ENCODE measurements around the gene CDH16.

- TF ChIP-seq SMC3 (IDR thresholded peaks at IDR 0.05; ENCODE audit: low read length) (no peak), ZNF530 (CRISPR knock-in tag; IDR thresholded peaks at IDR 0.05; ENCODE audit: low read depth) (no peak), GLI4 (CRISPR knock-in tag; IDR thresholded peaks at IDR 0.05; ENCODE audit: borderline replicate concordance) (no peak), PHF20 (CRISPR knock-in tag; IDR thresholded peaks at IDR 0.05) (no peak)
These were observed 30.8 kb upstream of the CDH16 start for GRCh38 chr16:66949472-66949871.

Data from HepG2 (cell line).